K562 (cell line): Measurements from ENCODE around the gene TMEM88. TPM values are rescaled to one million over a fixed set of nuclear protein-coding genes. Genes with fewer than 3 reads are reported as not detected.

Experiments
- BHLHE40 ChIP-seq: IDR thresholded peaks from 2 replicates; pipeline ENCODE4 v1.6.1; 2011; ENCODE audit warnings: low read length, improper control_type of control experiment
- CBX1 ChIP-seq: sonication (generic); IDR thresholded peaks from 2 replicates; pipeline ENCODE4 v1.6.1; 2016; ENCODE audit warnings: antibody characterized with exemption, low read depth, mild to moderate bottlenecking
- CBX5 ChIP-seq: IDR thresholded peaks from 2 replicates; pipeline ENCODE4 v1.6.1; 2014; ENCODE audit warnings: low read depth, borderline replicate concordance
- COPS2 ChIP-seq: fragments of 450-650 bp; conservative IDR thresholded peaks from 2 replicates; pipeline ENCODE4 v1.6.1; 2016; ENCODE audit warnings: mild to moderate bottlenecking, moderate library complexity
- FOXA3 ChIP-seq, 2 experiments: fragments of 450-650 bp in 1 of 2; sonication (generic) in 1 of 2; formaldehyde crosslinking; IDR thresholded peaks in 1 of 2; conservative IDR thresholded peaks in 1 of 2; 2 replicates each; pipeline versions ENCODE4 v1.4.0 to v1.8.0; 2020 to 2022; ENCODE audit warnings: mild to moderate bottlenecking in 2 of 2, missing genetic modification reagents in 1 of 2
- HCFC1 ChIP-seq: IDR thresholded peaks from 2 replicates; pipeline ENCODE4 v1.6.1; 2012; ENCODE audit warnings: low read depth, low read length, improper control_type of control experiment
- HNRNPK ChIP-seq: fragments of 200-400 bp; formaldehyde crosslinking; IDR thresholded peaks from one replicate; pipeline ENCODE4 v1.6.1; 2018; ENCODE audit warnings: mild to moderate bottlenecking, low read depth, low read length; ENCODE audit not compliant: poor library complexity, severe bottlenecking
- THRAP3 ChIP-seq: fragments of 450-650 bp; IDR thresholded peaks from 2 replicates; pipeline ENCODE4 v1.6.1; 2016; ENCODE audit warnings: mild to moderate bottlenecking, inconsistent platforms, borderline replicate concordance
- ZNF584 ChIP-seq: fragments of 200-800 bp; sonication (Bioruptor generic); IDR thresholded peaks from 2 replicates; pipeline ENCODE4 v1.6.1; 2016; ENCODE audit warnings: low read depth, mild to moderate bottlenecking, missing genetic modification characterization, missing compliant biosample characterization
- polyA plus RNA-seq, 8 experiments: library from polyadenylated mRNA; depleted of rRNA in 4 of 8; stranded (reverse) in 5 of 8; unstranded in 3 of 8; fragments of >200 nt; fragmentation: Nextera tagmentation in 2 of 8; fragmentation: Illumina TruSeq in 1 of 8; extraction: Ambion mirVana in 2 of 8; extraction: Trizol in 1 of 8; gene quantifications; 2 replicates each; pipeline versions ENCODE4 v1.2.1 to v1.2.3, GENCODE V29; 2011 to 2014; ENCODE audit warnings: inconsistent platforms in 1 of 8, missing spikeins in 1 of 8
- total RNA-seq, 7 experiments: library from RNA; depleted of rRNA in 6 of 7; stranded (reverse); fragments of >200 nt in 6 of 7; fragmentation: Illumina TruSeq in 2 of 7; extraction: Trizol in 2 of 7; gene quantifications; 2 replicates each; pipeline versions ENCODE4 v1.2.1 to v1.2.3, GENCODE V29; 2011 to 2021; ENCODE audit warnings: low replicate concordance in 1 of 7
- TF ChIP-seq, protein P1 (sequence below): fragments of 450-650 bp; IDR thresholded peaks from one replicate; pipeline ENCODE4 v1.6.1; 2018; ENCODE audit warnings: mild to moderate bottlenecking, moderate library complexity; ENCODE audit not compliant: partially characterized antibody
- TF ChIP-seq, protein P2 (sequence below), 2 experiments: IDR thresholded peaks in 1 of 2; conservative IDR thresholded peaks in 1 of 2; 2 replicates each; pipeline ENCODE4 v1.6.1; 2016; ENCODE audit warnings: low read depth in 2 of 2, mild to moderate bottlenecking in 1 of 2, missing compliant biosample characterization in 1 of 2, missing genetic modification characterization in 1 of 2, moderate library complexity in 1 of 2
- TF ChIP-seq, protein P3 (sequence below): sonication (generic); formaldehyde crosslinking; IDR thresholded peaks from 2 replicates; pipeline ENCODE4 v1.8.1; 2023; ENCODE audit warnings: mild to moderate bottlenecking, missing genetic modification reagents
- TF ChIP-seq, protein P4 (sequence below): fragments of 250-450 bp; sonication (Bioruptor Pico); IDR thresholded peaks from 2 replicates; pipeline ENCODE4 v1.4.0; 2020; ENCODE audit warnings: mild to moderate bottlenecking
- TF ChIP-seq, protein P5 (sequence below), 2 experiments: fragments of 450-650 bp in 1 of 2; sonication (generic) in 1 of 2; formaldehyde crosslinking; conservative IDR thresholded peaks; 2 replicates each; pipeline versions ENCODE4 v1.4.0 to v1.8.1; 2020 to 2022; ENCODE audit warnings: mild to moderate bottlenecking in 1 of 2, missing genetic modification reagents in 1 of 2
- TF ChIP-seq, protein P6 (sequence below): fragments of 450-650 bp; formaldehyde crosslinking; IDR thresholded peaks from 2 replicates; pipeline ENCODE4 v1.4.0; 2020; ENCODE audit warnings: mild to moderate bottlenecking, moderate library complexity

Gene TMEM88
- total and polyA plus RNA-seq, 9 of the 15 experiments (the other 6 are each of a cell fraction or from before 2014, with no cell fraction given) = 0.10 to 1.4 (median 0.36) TPM; not detected in 3

DNA sequence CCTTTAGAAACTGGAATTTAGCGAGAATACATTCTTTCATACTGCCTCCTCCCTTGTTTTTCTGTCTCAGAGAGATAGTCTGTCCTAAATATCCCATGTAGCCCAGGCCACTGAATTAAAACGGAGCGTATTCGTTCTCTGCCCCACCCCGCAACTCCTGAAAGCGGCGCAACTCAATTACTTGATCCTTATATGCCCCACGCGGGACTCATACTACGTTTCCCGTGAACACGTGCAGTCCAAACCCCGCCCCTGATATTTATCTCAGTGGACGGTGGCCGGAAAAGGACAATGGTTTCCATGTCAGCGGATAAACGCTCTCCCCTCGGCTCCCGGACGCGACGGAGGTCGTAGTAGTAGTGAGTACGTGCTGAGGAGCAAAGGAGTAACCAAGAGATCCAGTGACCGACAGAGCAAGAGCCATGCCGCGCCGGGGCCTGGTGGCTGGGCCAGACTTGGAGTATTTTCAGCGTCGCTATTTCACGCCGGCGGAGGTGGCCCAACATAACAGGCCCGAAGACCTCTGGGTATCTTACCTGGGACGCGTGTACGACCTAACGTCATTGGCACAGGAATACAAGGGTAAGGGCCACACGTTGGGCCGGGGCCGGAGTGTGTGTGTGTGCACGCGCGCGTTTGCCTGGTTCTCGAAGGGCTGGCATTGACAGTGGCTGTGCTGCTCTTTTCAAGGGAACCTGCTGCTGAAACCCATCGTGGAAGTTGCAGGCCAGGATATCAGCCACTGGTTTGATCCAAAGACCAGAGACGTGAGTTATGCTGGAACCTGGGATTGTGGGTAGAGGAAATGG, 3.1 kb downstream of the TMEM88 start, which contains the start of gene CYB5D1 (continued):
- TF ChIP-seq, protein P1, sequence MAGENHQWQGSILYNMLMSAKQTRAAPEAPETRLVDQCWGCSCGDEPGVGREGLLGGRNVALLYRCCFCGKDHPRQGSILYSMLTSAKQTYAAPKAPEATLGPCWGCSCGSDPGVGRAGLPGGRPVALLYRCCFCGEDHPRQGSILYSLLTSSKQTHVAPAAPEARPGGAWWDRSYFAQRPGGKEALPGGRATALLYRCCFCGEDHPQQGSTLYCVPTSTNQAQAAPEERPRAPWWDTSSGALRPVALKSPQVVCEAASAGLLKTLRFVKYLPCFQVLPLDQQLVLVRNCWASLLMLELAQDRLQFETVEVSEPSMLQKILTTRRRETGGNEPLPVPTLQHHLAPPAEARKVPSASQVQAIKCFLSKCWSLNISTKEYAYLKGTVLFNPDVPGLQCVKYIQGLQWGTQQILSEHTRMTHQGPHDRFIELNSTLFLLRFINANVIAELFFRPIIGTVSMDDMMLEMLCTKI = no peak
- TF ChIP-seq FOXA3 (CRISPR knock-in tag; conservative IDR thresholded peaks at IDR 0.05 in 1 of 2, IDR thresholded peaks at IDR 0.05 in 1 of 2) = no peak
- TF ChIP-seq, protein P2, sequence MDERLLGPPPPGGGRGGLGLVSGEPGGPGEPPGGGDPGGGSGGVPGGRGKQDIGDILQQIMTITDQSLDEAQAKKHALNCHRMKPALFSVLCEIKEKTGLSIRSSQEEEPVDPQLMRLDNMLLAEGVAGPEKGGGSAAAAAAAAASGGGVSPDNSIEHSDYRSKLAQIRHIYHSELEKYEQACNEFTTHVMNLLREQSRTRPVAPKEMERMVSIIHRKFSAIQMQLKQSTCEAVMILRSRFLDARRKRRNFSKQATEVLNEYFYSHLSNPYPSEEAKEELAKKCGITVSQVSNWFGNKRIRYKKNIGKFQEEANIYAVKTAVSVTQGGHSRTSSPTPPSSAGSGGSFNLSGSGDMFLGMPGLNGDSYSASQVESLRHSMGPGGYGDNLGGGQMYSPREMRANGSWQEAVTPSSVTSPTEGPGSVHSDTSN (CRISPR knock-in tag; IDR thresholded peaks at IDR 0.05; ENCODE audit: low read depth) = no peak
- TF ChIP-seq, protein P2 (tag; conservative IDR thresholded peaks at IDR 0.05; ENCODE audit: low read depth) = no peak
- TF ChIP-seq, protein P3, sequence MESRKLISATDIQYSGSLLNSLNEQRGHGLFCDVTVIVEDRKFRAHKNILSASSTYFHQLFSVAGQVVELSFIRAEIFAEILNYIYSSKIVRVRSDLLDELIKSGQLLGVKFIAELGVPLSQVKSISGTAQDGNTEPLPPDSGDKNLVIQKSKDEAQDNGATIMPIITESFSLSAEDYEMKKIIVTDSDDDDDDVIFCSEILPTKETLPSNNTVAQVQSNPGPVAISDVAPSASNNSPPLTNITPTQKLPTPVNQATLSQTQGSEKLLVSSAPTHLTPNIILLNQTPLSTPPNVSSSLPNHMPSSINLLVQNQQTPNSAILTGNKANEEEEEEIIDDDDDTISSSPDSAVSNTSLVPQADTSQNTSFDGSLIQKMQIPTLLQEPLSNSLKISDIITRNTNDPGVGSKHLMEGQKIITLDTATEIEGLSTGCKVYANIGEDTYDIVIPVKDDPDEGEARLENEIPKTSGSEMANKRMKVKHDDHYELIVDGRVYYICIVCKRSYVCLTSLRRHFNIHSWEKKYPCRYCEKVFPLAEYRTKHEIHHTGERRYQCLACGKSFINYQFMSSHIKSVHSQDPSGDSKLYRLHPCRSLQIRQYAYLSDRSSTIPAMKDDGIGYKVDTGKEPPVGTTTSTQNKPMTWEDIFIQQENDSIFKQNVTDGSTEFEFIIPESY (CRISPR knock-in tag) = no peak
- TF ChIP-seq HNRNPK = no peak
- TF ChIP-seq BHLHE40 = peak; percentile 90
- no peak for TF ChIP-seq COPS2
- TF ChIP-seq ZNF584 (CRISPR knock-in tag) = no peak
- no peak for TF ChIP-seq THRAP3
- TF ChIP-seq, protein P4, sequence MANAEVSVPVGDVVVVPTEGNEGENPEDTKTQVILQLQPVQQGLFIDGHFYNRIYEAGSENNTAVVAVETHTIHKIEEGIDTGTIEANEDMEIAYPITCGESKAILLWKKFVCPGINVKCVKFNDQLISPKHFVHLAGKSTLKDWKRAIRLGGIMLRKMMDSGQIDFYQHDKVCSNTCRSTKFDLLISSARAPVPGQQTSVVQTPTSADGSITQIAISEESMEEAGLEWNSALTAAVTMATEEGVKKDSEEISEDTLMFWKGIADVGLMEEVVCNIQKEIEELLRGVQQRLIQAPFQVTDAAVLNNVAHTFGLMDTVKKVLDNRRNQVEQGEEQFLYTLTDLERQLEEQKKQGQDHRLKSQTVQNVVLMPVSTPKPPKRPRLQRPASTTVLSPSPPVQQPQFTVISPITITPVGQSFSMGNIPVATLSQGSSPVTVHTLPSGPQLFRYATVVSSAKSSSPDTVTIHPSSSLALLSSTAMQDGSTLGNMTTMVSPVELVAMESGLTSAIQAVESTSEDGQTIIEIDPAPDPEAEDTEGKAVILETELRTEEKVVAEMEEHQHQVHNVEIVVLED (CRISPR knock-in tag) = no peak
- TF ChIP-seq, protein P5, sequence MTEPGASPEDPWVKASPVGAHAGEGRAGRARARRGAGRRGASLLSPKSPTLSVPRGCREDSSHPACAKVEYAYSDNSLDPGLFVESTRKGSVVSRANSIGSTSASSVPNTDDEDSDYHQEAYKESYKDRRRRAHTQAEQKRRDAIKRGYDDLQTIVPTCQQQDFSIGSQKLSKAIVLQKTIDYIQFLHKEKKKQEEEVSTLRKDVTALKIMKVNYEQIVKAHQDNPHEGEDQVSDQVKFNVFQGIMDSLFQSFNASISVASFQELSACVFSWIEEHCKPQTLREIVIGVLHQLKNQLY (CRISPR knock-in tag; conservative IDR thresholded peaks at IDR 0.05) = no peak
- TF ChIP-seq CBX1 = no peak
- TF ChIP-seq CBX5 = no peak
- peak; percentile 84 for TF ChIP-seq HCFC1
- TF ChIP-seq, protein P6, sequence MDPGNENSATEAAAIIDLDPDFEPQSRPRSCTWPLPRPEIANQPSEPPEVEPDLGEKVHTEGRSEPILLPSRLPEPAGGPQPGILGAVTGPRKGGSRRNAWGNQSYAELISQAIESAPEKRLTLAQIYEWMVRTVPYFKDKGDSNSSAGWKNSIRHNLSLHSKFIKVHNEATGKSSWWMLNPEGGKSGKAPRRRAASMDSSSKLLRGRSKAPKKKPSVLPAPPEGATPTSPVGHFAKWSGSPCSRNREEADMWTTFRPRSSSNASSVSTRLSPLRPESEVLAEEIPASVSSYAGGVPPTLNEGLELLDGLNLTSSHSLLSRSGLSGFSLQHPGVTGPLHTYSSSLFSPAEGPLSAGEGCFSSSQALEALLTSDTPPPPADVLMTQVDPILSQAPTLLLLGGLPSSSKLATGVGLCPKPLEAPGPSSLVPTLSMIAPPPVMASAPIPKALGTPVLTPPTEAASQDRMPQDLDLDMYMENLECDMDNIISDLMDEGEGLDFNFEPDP (CRISPR knock-in tag) = no peak
